ENCODE measurements around the gene ATF7. TPM values are rescaled to one million over a fixed set of nuclear protein-coding genes. Genes with fewer than 3 reads are reported as not detected.

ATF7 gene
- polyA plus RNA-seq, 1 of the 3 experiments (the other 2 are of a cell fraction): 12.8 TPM

- no peak for DNase-seq
- ChIA-PET CTCF (interaction anchor here (1.0 to 3.0 kb wide), 4 partner anchors 11 to 14 kb away, joined by 3 to 16 read pairs (median 4); partner anchors contain the start of gene PCBP2), POLR2A (interaction anchor here (0.8 to 1.3 kb wide), 2 partner anchors 7 to 9 kb away, joined by 3 to 4 read pairs; no protein-coding TSS in a partner anchor)
- H3K4me3 ChIP-seq (ENCODE audit: low read depth in 2 of 2, low read length in 1 of 2): no peak overlapping the region
- H3K27me3 ChIP-seq (ENCODE audit: insufficient read depth): no peaks in the 10 kb centered on the region
- peaks cover 96% of the 10 kb centered on the region for H3K79me2 ChIP-seq (ENCODE audit: insufficient read depth)
- H2AFZ ChIP-seq (ENCODE audit: low read depth): no peak overlapping the region
- no peaks in the 10 kb centered on the region for H3K9me2 ChIP-seq
- WGBS (ENCODE audit: low lambda C conversion rate): 63% methylated on average over 2 of the region's 2 CpGs
- no peak overlapping the region for H3K4me2 ChIP-seq
- peaks cover 60% of the 10 kb centered on the region for H3F3A ChIP-seq (replicated peaks; ENCODE audit: insufficient read depth)
- peaks cover 86% of the 10 kb centered on the region for H4K20me1 ChIP-seq (ENCODE audit: insufficient read depth)
- no peaks in the 10 kb centered on the region for H3K9me3 ChIP-seq
- no peak overlapping the region for H3K9ac ChIP-seq
- H3K36me3 ChIP-seq (replicated peaks in 1 of 2; ENCODE audit: control insufficient read depth in 1 of 2, insufficient read depth in 2 of 2, low read length in 1 of 2): peaks cover 95 to 97% of the 10 kb centered on the region in 2 experiments
- H3K27ac ChIP-seq (ENCODE audit: low read depth in 2 of 2, low read length in 1 of 2): no peak overlapping the region; a peak in 1 of 4 replicates
- TF ChIP-seq EZH2phosphoT487 (IDR thresholded peaks at IDR 0.05; ENCODE audit: borderline replicate concordance, low read depth) (no peak), POLR2AphosphoS5 (IDR thresholded peaks at IDR 0.05; ENCODE audit: low read depth, low read length) (0 out of 2 replicates have a peak, but pooled peaks have one; percentile 14)
- peaks cover 0 to 4% of the 10 kb centered on the region in 2 experiments; a peak in 1 of 4 replicates for H3K4me1 ChIP-seq (ENCODE audit: control insufficient read depth in 1 of 2, insufficient read depth in 2 of 2, low read depth in 1 of 2, low read length in 1 of 2)
Measured at GRCh38 chr12:53465679-53466078, 160.5 kb downstream of the ATF7 start.

- Histone ChIP-seq H3F3A (replicated peaks; ENCODE audit: insufficient read depth) (peaks cover 55% of the 10 kb centered on the region), H3K4me1 (ENCODE audit: control insufficient read depth in 1 of 2, insufficient read depth in 2 of 2, low read depth in 1 of 2, low read length in 1 of 2) (peaks cover 4% of the 10 kb centered on the region in 2 experiments; a peak in 2 of 4 replicates), H3K27me3 (ENCODE audit: insufficient read depth) (no peaks in the 10 kb centered on the region), H3K4me3 (ENCODE audit: low read depth in 2 of 2, low read length in 1 of 2) (no peak overlapping the region), H2AFZ (ENCODE audit: low read depth) (no peak overlapping the region), H3K9me3 (no peaks in the 10 kb centered on the region), H3K4me2 (no peak overlapping the region), H4K20me1 (ENCODE audit: insufficient read depth) (peaks cover 88% of the 10 kb centered on the region), H3K79me2 (ENCODE audit: insufficient read depth) (peaks cover 96% of the 10 kb centered on the region), H3K9me2 (no peaks in the 10 kb centered on the region), H3K36me3 (replicated peaks in 1 of 2; ENCODE audit: control insufficient read depth in 1 of 2, insufficient read depth in 2 of 2, low read length in 1 of 2) (peaks cover 96 to 98% of the 10 kb centered on the region in 2 experiments), H3K9ac (no peak overlapping the region), H3K27ac (ENCODE audit: low read depth in 2 of 2, low read length in 1 of 2) (no peak overlapping the region)
- TF ChIP-seq POLR2AphosphoS5 (IDR thresholded peaks at IDR 0.05; ENCODE audit: low read depth, low read length): 0 out of 2 replicates have a peak, but pooled peaks have one; percentile 11
- no peak for TF ChIP-seq EZH2phosphoT487 (IDR thresholded peaks at IDR 0.05; ENCODE audit: borderline replicate concordance, low read depth)
- WGBS (ENCODE audit: low lambda C conversion rate): 94% methylated on average over 8 of the region's 11 CpGs
- ChIA-PET POLR2A (interaction anchor here (0.6 to 1.3 kb wide), 6 partner anchors 8 to 143 kb away, joined by 3 to 6 read pairs (median 4); partner anchors contain the start of gene AAAS), CTCF (interaction anchor here (0.8 to 1.6 kb wide), 3 partner anchors 10 to 27 kb away, joined by 3 to 7 read pairs (median 6); no protein-coding TSS in a partner anchor)
- DNase-seq: no peak
Measured at GRCh38 chr12:53464685-53465418, 161.3 kb downstream of the ATF7 start.

- 74% methylated on average over 5 of the region's 5 CpGs for WGBS (ENCODE audit: low lambda C conversion rate)
- peaks cover 96 to 99% of the 10 kb centered on the region in 2 experiments for H3K36me3 ChIP-seq (replicated peaks in 1 of 2; ENCODE audit: control insufficient read depth in 1 of 2, insufficient read depth in 2 of 2, low read length in 1 of 2)
- no peak overlapping the region for H2AFZ ChIP-seq (ENCODE audit: low read depth)
- ChIA-PET POLR2A (interaction anchor here (0.6 to 1.3 kb wide), 7 partner anchors 9 to 143 kb away, joined by 3 to 6 read pairs (median 3); partner anchors contain the start of gene AAAS), CTCF (interaction anchor here (0.8 to 1.6 kb wide), 3 partner anchors 9 to 28 kb away, joined by 3 to 7 read pairs (median 6); no protein-coding TSS in a partner anchor)
- no peak for DNase-seq
- no peaks in the 10 kb centered on the region for H3K9me3 ChIP-seq
- no peak overlapping the region for H3K27ac ChIP-seq (ENCODE audit: low read depth in 2 of 2, low read length in 1 of 2)
- no peaks in the 10 kb centered on the region for H3K9me2 ChIP-seq
- H3K4me1 ChIP-seq (ENCODE audit: control insufficient read depth in 1 of 2, insufficient read depth in 2 of 2, low read depth in 1 of 2, low read length in 1 of 2): peaks cover 4 to 7% of the 10 kb centered on the region in 2 experiments; a peak in 2 of 4 replicates
- no peak overlapping the region for H3K4me2 ChIP-seq
- peaks cover 97% of the 10 kb centered on the region for H3K79me2 ChIP-seq (ENCODE audit: insufficient read depth)
- H3K9ac ChIP-seq: no peak overlapping the region
- H4K20me1 ChIP-seq (ENCODE audit: insufficient read depth): peaks cover 94% of the 10 kb centered on the region
- no peak overlapping the region for H3K4me3 ChIP-seq (ENCODE audit: low read depth in 2 of 2, low read length in 1 of 2)
- no peak for TF ChIP-seq PBX3 (IDR thresholded peaks at IDR 0.05)
- 0 out of 2 replicates have a peak, but pooled peaks have one; percentile 6 for TF ChIP-seq POLR2AphosphoS5 (IDR thresholded peaks at IDR 0.05; ENCODE audit: low read depth, low read length)
- no peaks in the 10 kb centered on the region for H3K27me3 ChIP-seq (ENCODE audit: insufficient read depth)
- H3F3A ChIP-seq (replicated peaks; ENCODE audit: insufficient read depth): peaks cover 56% of the 10 kb centered on the region
Measured at GRCh38 chr12:53463802-53464560, 162.2 kb downstream of the ATF7 start.

Data from SK-N-SH (cell line).